ENCODE data around the gene PALLD.
"Not testable (repeated sequence)": the region's sequence is repeated elsewhere in the genome, so short reads cannot be mapped to it uniquely, and the experiment has no call there.

PALLD gene

DNA sequence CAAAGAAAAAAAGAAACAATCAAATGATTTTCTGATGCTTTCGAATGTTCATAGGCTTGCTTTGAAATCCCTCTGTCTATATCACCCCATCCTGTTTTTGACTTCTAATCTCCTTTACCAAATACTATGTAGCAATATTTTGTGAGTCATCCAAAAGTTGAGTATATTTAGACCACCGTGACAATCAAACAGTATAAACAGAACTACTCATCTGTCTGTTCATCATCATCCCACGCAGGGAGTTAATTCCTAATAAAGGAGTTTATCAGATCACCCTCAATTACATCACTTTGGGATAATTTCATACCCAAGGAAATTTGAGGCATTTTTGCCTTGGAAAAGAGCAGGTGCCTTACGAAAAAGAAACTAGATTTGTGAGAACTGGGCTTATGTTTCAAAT, 300.3 kb downstream of the PALLD start:
- no peaks in the 10 kb centered on the region for H3K9me3 Mint-ChIP-seq
- TF ChIP-seq, protein P1, sequence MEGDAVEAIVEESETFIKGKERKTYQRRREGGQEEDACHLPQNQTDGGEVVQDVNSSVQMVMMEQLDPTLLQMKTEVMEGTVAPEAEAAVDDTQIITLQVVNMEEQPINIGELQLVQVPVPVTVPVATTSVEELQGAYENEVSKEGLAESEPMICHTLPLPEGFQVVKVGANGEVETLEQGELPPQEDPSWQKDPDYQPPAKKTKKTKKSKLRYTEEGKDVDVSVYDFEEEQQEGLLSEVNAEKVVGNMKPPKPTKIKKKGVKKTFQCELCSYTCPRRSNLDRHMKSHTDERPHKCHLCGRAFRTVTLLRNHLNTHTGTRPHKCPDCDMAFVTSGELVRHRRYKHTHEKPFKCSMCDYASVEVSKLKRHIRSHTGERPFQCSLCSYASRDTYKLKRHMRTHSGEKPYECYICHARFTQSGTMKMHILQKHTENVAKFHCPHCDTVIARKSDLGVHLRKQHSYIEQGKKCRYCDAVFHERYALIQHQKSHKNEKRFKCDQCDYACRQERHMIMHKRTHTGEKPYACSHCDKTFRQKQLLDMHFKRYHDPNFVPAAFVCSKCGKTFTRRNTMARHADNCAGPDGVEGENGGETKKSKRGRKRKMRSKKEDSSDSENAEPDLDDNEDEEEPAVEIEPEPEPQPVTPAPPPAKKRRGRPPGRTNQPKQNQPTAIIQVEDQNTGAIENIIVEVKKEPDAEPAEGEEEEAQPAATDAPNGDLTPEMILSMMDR (IDR thresholded peaks at IDR 0.05; ENCODE audit: unreplicated experiment in 3 of 3) = no peak
- H3K4me1 Mint-ChIP-seq = peaks cover 28% of the 10 kb centered on the region
- H3K27me3 Mint-ChIP-seq (ENCODE audit: low read depth) = peaks cover 4% of the 10 kb centered on the region
- peaks cover 25% of the 10 kb centered on the region for H3K36me3 Mint-ChIP-seq (ENCODE audit: low read depth)
- H3K4me3 Mint-ChIP-seq = no peak overlapping the region
- H3K27ac Mint-ChIP-seq = peak overlapping the region; percentile 70 to 92 (median 89)

DNA sequence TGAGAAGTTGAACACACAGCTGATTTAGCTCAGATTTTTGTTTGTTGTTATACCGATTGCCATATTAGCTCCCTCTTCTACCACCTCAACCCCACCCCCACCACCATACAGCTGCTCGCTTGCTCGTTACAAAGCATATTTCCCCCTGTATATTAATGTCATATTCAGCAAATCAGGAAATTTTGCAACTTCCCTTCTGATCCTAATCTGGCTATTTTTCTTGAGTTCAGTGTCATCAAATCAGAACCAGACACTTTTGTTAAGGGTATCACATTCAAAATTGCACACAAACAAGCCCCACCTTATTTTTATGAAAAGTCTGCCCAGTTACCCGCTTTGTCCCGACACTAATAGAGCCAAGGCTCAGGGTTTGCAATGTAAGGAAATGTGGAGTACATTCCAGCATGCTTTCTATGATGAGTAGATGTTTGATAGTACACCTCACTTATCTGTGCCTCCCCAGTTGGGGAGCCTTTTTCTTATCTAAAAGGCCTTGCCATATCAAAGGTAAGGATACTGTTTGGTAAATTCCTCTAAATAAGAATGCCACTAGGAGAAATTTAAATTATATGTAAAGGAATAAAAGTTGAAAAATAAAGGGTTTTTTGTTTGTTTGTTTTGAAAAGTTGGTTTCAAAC, 301.0 kb downstream of the PALLD start:
- peaks cover 4% of the 10 kb centered on the region for H3K27me3 Mint-ChIP-seq (ENCODE audit: low read depth)
- peaks cover 24% of the 10 kb centered on the region for H3K36me3 Mint-ChIP-seq (ENCODE audit: low read depth)
- TF ChIP-seq, protein P1 (IDR thresholded peaks at IDR 0.05; ENCODE audit: unreplicated experiment in 3 of 3) = no peak
- peaks cover 29% of the 10 kb centered on the region for H3K4me1 Mint-ChIP-seq
- H3K4me3 Mint-ChIP-seq = peak overlapping the region in 1 of 3 experiments; percentile 3
- no peaks in the 10 kb centered on the region for H3K9me3 Mint-ChIP-seq
- peak overlapping the region; percentile 70 to 92 (median 89) for H3K27ac Mint-ChIP-seq

DNA sequence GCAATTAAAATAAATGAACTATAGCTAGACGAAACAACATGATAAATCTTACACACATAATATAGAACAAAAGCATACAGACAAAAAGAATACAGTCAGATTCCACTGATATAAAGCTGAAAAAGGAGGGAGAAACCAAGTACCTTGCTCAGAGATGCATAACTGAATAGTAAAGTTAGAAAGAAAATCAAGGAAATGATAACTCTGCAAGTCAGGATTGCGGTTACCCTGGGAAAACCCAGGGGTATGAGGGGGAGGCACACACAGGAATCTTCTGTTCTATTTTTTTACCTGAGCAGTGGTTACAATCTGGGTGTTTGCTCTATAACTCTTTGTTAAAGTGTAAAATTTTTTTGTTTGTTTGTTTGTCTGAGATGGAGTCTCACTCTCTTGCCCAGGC, 304.1 kb downstream of the PALLD start:
- Mint-ChIP-seq H3K27me3 (ENCODE audit: low read depth) (peaks cover 4% of the 10 kb centered on the region), H3K27ac (peak overlapping the region; percentile 38 to 51 (median 43)), H3K4me1 (peaks cover 43% of the 10 kb centered on the region), H3K9me3 (no peaks in the 10 kb centered on the region), H3K36me3 (ENCODE audit: low read depth) (peaks cover 10% of the 10 kb centered on the region), H3K4me3 (no peak overlapping the region)
- TF ChIP-seq, protein P1 (IDR thresholded peaks at IDR 0.05; ENCODE audit: unreplicated experiment in 3 of 3) = no peak

DNA sequence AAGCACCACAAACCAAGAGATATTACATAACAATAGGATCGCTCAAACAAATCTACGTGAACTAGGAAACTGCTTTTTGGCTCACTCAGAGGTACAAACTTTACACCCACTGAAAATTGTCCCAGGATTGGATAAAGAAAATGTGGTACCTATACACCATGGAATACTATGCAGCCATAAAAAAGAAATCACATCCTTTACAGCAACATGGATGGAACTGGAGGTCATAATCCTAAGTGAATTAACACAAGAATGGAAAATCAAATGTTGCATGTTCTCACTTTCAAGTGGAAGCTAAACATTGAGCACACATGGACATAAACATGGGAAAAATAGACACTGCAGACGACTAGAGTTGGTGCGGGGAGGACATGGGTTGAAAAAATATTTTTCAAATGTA, 305.4 kb downstream of the PALLD start:
- TF ChIP-seq, protein P1 (IDR thresholded peaks at IDR 0.05; ENCODE audit: unreplicated experiment in 3 of 3) = no peak
- H3K9me3 Mint-ChIP-seq = no peaks in the 10 kb centered on the region
- H3K4me1 Mint-ChIP-seq = peaks cover 34% of the 10 kb centered on the region
- peak overlapping the region in 2 of 3 experiments; percentile 34 to 70 for H3K27ac Mint-ChIP-seq
- H3K4me3 Mint-ChIP-seq = no peak overlapping the region
- H3K36me3 Mint-ChIP-seq (ENCODE audit: low read depth) = peaks cover 21% of the 10 kb centered on the region
- peaks cover 4% of the 10 kb centered on the region for H3K27me3 Mint-ChIP-seq (ENCODE audit: low read depth)

DNA sequence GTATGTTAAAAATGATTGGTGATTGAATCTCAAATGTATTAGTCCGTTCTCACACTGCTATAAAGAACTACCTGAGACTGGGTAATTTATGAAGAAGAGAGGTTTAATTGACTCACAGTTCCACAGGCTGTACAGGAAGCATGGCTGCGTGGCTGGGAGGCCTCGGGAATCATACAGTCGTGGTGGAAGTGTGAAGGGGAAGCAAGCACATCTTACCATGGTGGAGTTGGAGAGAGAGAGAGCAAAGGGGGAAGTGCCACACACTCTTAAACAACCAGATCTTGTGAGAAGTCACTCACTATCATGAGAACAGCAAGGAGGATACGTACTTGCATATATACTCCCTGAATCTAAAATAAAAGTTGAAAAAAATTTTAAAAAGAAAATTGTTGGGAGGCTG, 306.2 kb downstream of the PALLD start:
- Mint-ChIP-seq H3K36me3 (ENCODE audit: low read depth) (peaks cover 21% of the 10 kb centered on the region), H3K4me3 (peak overlapping the region in 1 of 3 experiments; percentile 16), H3K4me1 (peaks cover 26% of the 10 kb centered on the region), H3K27ac (peak overlapping the region; percentile 64 to 77 (median 67))
- not testable (repeated sequence) for H3K9me3 Mint-ChIP-seq; H3K27me3 Mint-ChIP-seq (ENCODE audit: low read depth)

DNA sequence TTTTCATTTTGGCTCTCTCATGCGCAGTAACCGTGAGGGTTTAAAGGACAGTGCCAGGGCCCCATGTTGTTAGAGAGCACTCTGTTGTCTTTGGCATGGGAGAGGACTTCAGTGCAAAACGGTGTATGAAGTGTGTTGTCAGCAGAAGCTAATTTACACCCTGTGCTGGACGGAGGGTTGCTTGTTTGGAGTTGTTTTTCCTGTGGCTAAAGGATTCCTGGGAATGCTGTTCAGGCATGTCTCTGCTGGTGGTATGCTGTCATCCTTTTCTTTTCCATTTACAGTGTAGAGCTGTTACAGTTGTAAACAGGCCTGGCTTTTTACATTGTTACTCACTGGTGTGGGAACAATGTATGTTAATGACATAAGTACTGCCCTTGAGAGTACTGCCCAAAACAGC, 306.9 kb downstream of the PALLD start:
- Mint-ChIP-seq H3K4me3 (no peak overlapping the region), H3K36me3 (ENCODE audit: low read depth) (peaks cover 25% of the 10 kb centered on the region), H3K27me3 (ENCODE audit: low read depth) (no peaks in the 10 kb centered on the region), H3K9me3 (no peaks in the 10 kb centered on the region), H3K4me1 (peaks cover 25% of the 10 kb centered on the region), H3K27ac (peak overlapping the region; percentile 67 to 91 (median 77))
- TF ChIP-seq, protein P1 (IDR thresholded peaks at IDR 0.05; ENCODE audit: unreplicated experiment in 3 of 3) = no peak

Data from nephron (organoid).